Muscle layer of colon (tissue), 2 donors: ENCODE measurements around the gene NUP160.
A peak's percentile ranks its signal among the peaks of the same experiment; 100 is the strongest.
"Not testable (repeated sequence)": the region's sequence is repeated elsewhere in the genome, so short reads cannot be mapped to it uniquely, and the experiment has no call there.

Experiments
- H3K27ac ChIP-seq: one replicate; pipeline ENCODE4 v1.7.0; 2013; ENCODE audit warnings: low read depth, mild to moderate bottlenecking, low read length, moderate library complexity
- H3K27me3 ChIP-seq, 2 donors: one replicate each; pipeline ENCODE4 v1.7.0; 2013; ENCODE audit warnings: low read length in 2 of 2, mild to moderate bottlenecking in 2 of 2; ENCODE audit not compliant: insufficient read depth in 2 of 2, control insufficient read depth in 1 of 2
- H3K36me3 ChIP-seq: one replicate; pipeline ENCODE4 v1.7.0; 2013; ENCODE audit warnings: mild to moderate bottlenecking, low read length; ENCODE audit not compliant: insufficient read depth
- H3K4me1 ChIP-seq: one replicate; pipeline ENCODE4 v1.7.0; 2013; ENCODE audit warnings: mild to moderate bottlenecking, low read length; ENCODE audit not compliant: insufficient read depth
- H3K4me3 ChIP-seq, 2 donors: one replicate each; pipeline ENCODE4 v1.7.0; 2013; ENCODE audit warnings: low read length in 2 of 2, low read depth in 1 of 2, mild to moderate bottlenecking in 1 of 2, moderate library complexity in 1 of 2
- H3K9ac ChIP-seq: one replicate; pipeline ENCODE4 v1.7.0; 2013; ENCODE audit warnings: low read length
- H3K9me3 ChIP-seq: one replicate; pipeline ENCODE4 v1.7.0; 2013; ENCODE audit warnings: mild to moderate bottlenecking, low read length
- donor health status: abdominal sarcoma.
- donor health status: Adenocarcinoma of cecum.

The NUP160 gene

DNA sequence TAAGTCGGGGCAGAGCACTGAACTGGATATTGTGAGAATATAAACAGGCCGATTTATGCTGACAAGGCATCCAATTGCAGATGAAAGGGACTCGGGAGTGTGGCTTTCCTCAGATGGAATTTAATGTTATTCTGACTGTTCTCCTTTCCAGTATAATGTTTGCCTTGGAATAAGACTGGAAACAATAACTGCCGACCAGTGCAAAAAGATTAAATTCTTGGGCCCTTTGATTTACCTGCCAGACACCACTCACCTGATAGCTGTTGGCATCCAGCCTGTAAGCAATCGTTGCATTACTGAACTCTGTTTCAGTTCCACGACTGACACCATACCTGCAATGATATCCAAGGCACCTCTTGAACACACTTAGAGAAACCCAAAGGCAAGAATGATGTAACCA, 10.9 kb downstream of the NUP160 start:
- no peaks in the 10 kb centered on the region for H3K27me3 ChIP-seq
- H3K9ac ChIP-seq: no peak overlapping the region
- H3K27ac ChIP-seq: no peak overlapping the region
- H3K4me3 ChIP-seq: no peak overlapping the region
- no peaks in the 10 kb centered on the region for H3K4me1 ChIP-seq
- H3K9me3 ChIP-seq: no peaks in the 10 kb centered on the region
- peaks cover 85% of the 10 kb centered on the region for H3K36me3 ChIP-seq

DNA sequence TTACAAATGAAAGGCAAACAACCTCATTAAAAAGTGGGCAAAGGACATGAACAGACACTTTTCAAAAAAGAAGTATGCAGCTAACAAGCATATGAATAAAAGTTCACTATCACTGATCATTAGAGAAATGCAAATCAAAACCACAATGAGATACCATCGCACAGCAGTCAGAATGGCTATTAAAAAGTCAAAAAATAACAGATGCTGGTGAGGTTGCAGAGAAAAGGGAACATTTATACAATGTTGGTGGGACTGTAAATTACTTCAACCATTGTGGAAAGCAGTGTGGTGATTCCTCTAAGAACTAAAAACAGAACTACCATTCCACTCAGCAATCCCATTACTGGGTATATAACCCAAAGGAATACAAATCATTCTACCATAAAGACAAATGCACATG, 18.1 kb downstream of the NUP160 start:
- not testable (repeated sequence) for H3K4me1 ChIP-seq, H3K4me3 ChIP-seq
- peaks cover 38% of the 10 kb centered on the region for H3K36me3 ChIP-seq

DNA sequence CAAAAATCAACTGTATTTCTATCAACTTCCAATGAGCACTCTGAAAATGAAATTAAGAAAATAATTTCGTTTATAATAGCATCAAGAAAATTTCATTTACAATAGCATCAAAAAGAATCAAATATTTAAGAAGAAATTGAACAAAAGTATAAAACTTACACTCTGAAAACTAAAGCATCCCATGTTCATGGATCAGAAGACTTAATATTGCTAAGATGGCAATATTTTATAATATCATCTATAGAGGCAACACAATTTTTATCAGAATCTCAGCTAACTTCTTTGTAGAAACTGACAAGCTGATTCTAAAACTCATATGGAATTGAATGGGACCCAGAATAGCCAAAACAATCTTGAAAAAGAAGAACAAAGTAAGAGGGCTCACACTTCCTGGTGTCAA, 19.9 kb downstream of the NUP160 start:
- no peaks in the 10 kb centered on the region for H3K4me1 ChIP-seq
- H3K36me3 ChIP-seq: peaks cover 22% of the 10 kb centered on the region
- no peak overlapping the region for H3K27ac ChIP-seq
- no peak overlapping the region for H3K9ac ChIP-seq
- H3K27me3 ChIP-seq: no peaks in the 10 kb centered on the region
- no peak overlapping the region for H3K4me3 ChIP-seq
- H3K9me3 ChIP-seq: no peaks in the 10 kb centered on the region

More for the DNA sequence above, 18.1 kb downstream of the NUP160 start:
- H3K9me3 ChIP-seq, H3K9ac ChIP-seq, H3K27me3 ChIP-seq, H3K27ac ChIP-seq: not testable (repeated sequence)

DNA sequence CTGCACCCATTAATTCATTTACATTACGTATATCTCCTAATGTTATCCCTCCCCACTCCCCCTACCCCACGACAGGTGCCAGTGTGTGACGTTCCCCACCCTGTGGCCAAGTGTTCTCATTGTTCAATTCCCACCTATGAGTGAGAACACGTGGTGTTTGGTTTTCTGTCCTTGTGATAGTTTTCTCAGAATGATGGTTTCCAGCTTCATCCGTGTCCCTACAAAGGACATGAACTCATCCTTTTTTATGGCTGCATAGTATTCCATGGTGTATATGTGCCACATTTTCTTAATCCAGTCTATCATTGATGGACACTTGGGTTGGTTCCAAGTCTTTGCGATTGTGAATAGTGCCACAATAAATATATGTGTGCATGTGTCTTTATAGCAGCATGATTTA, 25.5 kb downstream of the NUP160 start:
- peaks cover 33% of the 10 kb centered on the region for H3K36me3 ChIP-seq
- not testable (repeated sequence) for H3K9me3 ChIP-seq, H3K9ac ChIP-seq, H3K27me3 ChIP-seq, H3K27ac ChIP-seq, H3K4me3 ChIP-seq, H3K4me1 ChIP-seq

DNA sequence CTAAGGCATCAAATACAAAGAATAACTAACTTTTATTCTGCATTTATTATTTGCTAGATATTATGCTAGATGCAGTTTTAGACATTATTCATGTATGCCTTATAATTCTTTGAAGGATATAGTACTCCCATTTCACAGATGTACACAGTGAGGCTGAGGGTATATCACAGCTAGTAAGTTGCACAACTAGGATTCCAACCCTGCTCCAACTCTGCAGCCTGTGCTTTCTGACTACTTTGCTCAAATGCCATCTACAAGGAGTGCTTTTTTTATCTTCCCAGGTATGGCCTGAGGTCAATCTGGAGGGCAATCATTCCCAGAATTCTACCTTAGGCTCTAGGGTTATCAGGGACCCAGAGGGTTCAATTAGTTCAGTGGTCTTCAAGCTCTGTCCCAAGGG, 28.4 kb downstream of the NUP160 start:
- Histone ChIP-seq H3K36me3 (peaks cover 40% of the 10 kb centered on the region), H3K4me3 (no peak overlapping the region), H3K9me3 (no peaks in the 10 kb centered on the region), H3K4me1 (no peaks in the 10 kb centered on the region), H3K9ac (no peak overlapping the region), H3K27me3 (no peaks in the 10 kb centered on the region), H3K27ac (no peak overlapping the region)

DNA sequence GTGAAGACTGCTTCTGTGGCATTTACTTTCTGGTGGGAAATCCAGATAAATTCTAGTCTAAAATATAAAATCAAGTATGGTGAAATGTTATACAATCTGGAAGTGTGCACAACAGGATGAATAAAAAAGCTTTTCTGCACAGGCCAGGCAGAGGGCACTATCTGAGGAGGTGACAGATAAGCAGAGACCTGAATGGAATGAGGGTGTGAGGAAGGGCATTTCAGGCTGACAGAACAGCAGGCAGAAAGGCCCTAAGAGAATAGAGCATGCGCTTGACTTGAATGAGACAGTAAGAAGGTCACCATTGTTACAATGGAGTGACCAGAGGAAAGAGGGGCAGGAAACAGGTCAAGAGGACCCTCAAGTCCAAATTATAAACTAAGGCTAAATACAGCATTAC, 47.4 kb downstream of the NUP160 start:
- Histone ChIP-seq H3K9me3 (no peaks in the 10 kb centered on the region), H3K27me3 (no peaks in the 10 kb centered on the region), H3K4me3 (no peak overlapping the region), H3K36me3 (peaks cover 62% of the 10 kb centered on the region), H3K27ac (no peak overlapping the region), H3K9ac (no peak overlapping the region), H3K4me1 (no peaks in the 10 kb centered on the region)

DNA sequence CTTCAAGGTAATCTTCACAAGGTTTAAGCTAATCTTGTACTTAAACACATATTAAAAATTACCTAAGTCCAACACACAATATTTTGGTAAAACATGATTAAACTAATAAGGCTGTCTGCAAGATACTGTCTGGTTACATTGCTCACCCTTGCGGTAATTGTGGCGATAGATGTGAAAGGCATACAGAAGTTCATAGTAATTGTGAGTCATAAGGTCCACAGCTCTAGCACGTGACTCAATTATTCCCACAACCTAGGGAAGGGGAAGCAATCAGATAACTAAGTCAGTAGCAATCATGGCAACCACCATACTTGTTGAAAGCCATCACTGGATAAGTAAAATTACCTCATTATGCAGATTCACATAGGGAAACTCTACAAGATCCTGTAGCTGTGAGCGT, 50.5 kb downstream of the NUP160 start:
- no peak overlapping the region for H3K9ac ChIP-seq
- H3K9me3 ChIP-seq: no peaks in the 10 kb centered on the region
- no peaks in the 10 kb centered on the region for H3K27me3 ChIP-seq
- no peak overlapping the region for H3K27ac ChIP-seq
- no peak overlapping the region for H3K4me3 ChIP-seq
- H3K4me1 ChIP-seq: peaks cover 7% of the 10 kb centered on the region
- peaks cover 42% of the 10 kb centered on the region for H3K36me3 ChIP-seq

DNA sequence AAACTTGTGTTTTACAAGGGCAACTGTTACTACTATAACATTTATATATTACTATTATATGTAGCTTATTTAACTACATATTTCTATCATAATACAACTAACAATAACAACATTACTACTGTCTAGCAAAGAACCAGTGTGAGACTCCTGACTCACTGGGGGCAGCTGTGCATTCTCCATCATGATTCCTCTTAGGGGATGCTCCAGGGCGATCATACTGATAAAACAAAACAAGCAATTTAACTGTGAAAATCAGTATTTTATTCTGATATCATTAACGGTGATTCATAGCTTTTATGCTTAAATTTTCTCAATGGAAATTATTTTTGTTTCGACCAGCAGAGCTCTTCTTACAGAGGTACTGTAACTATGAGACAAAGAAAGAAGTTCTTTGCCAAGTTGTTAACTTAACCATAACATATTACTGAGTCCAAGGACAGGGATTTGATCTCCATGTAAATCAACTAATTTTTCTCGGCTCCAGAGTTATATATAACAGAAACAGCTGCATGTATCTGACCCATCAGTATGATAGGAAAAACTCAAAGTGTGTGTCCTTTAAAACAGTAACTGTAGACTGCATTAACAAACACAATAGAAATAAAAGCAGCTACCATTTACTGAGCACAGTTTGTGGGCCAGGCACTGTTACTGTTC, 56.2 kb downstream of the NUP160 start:
- Histone ChIP-seq H3K9ac (no peak overlapping the region), H3K4me1 (peaks cover 20% of the 10 kb centered on the region), H3K27me3 (no peaks in the 10 kb centered on the region), H3K4me3 (no peak overlapping the region), H3K9me3 (no peaks in the 10 kb centered on the region), H3K27ac (peak overlapping the region; percentile 28), H3K36me3 (peaks cover 27% of the 10 kb centered on the region)

DNA sequence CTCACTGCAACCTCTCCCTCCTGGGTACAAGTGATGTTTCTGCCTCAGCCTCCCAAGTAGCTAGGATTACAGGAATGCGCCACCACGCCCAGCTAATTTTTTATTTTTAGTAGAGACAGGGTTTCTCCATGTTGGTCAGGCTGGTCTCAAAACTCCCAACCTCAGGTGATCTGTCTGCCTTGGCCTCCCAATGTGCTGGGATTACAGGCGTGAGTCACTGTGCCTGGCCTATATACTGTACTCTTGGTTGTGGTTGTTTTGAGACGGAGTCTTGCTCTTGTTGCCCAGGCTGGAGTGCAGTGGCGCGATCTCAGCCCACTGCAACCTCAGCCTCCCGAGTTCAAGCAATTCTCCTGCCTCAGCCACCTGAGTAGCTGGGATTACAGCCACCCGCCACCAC, 58.1 kb downstream of the NUP160 start:
- H3K4me1 ChIP-seq: peaks cover 20% of the 10 kb centered on the region
- not testable (repeated sequence) for H3K9me3 ChIP-seq, H3K9ac ChIP-seq, H3K27ac ChIP-seq, H3K4me3 ChIP-seq, H3K27me3 ChIP-seq
- H3K36me3 ChIP-seq: peaks cover 42% of the 10 kb centered on the region

DNA sequence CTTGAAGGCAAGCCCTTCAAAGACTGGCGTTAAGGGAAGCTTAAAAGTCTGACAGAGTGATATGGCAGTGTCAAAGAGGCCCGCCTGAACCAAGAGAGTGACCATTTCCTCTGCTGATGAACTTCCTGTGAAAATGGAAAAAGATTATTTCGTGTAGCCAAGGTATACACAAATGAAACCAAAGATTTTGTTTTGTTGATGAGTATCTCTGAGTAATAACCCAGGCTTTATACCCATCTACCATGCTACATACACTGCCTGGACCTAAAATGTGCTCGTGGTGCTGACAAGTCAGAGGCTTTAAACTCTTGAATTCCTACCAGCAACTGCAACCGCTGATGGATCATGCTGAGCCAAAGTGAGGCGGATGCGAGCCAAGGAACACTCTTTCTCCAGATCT, 60.0 kb downstream of the NUP160 start:
- no peaks in the 10 kb centered on the region for H3K9me3 ChIP-seq
- peaks cover 56% of the 10 kb centered on the region for H3K36me3 ChIP-seq
- no peaks in the 10 kb centered on the region for H3K27me3 ChIP-seq
- no peak overlapping the region for H3K27ac ChIP-seq
- no peak overlapping the region for H3K4me3 ChIP-seq
- peaks cover 18% of the 10 kb centered on the region for H3K4me1 ChIP-seq
- no peak overlapping the region for H3K9ac ChIP-seq

DNA sequence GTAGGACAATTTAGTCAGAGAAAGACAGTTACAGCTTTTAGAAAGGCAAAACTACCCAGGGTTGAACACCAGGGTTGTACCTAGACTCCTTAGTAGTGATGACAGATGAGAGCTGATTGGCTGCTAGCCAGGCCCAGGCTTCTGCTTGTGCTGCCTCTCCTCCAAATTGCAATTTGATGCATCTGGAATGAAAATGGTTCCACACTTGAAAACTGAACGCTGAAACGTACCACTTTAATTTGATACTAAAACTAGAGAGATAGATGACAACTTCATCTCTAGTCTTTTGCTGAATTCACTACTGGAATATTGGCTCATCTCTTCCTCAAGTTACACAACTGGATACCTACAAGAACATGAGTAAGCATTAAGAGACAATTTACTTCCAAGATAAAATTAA, 61.8 kb downstream of the NUP160 start:
- Histone ChIP-seq H3K9me3 (no peaks in the 10 kb centered on the region), H3K4me1 (peaks cover 3% of the 10 kb centered on the region), H3K27me3 (no peaks in the 10 kb centered on the region), H3K36me3 (peaks cover 61% of the 10 kb centered on the region), H3K9ac (no peak overlapping the region), H3K4me3 (no peak overlapping the region), H3K27ac (no peak overlapping the region)

DNA sequence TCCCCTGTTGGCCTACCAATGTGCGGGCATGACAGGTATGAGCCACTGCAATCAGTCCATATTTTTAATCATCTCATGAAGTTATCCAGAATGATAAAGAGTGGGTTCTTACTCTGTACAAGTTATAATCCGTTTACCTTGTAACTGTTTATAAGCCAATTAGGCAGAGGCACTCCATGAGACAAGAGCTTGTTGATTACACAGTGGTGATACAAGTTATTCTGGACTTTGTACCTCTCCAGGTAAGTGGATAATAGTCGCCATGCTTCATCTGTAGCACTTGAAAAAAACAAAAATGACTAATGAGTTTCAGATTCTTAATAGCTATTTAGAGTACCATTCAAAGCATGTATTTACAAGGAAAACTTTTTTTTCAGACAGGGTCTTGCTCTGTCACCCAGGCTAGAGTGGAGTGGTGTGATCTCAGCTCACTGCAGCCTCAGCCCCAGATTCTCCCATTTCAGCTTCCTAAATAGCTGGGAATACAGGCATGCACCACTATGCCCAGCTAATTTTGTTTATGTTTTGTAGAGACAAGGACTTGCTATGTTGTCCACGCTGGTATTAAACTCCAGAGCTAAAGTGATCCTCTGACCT, 63.3 kb downstream of the NUP160 start:
- H3K27me3 ChIP-seq: no peaks in the 10 kb centered on the region
- H3K9me3 ChIP-seq: no peaks in the 10 kb centered on the region
- no peak overlapping the region for H3K9ac ChIP-seq
- no peaks in the 10 kb centered on the region for H3K4me1 ChIP-seq
- no peak overlapping the region for H3K4me3 ChIP-seq
- H3K36me3 ChIP-seq: peaks cover 58% of the 10 kb centered on the region
- H3K27ac ChIP-seq: no peak overlapping the region
